IMR-90 (cell line): ENCODE measurements around the gene TMEM132A.

Experiments used
- BHLHE40 ChIP-seq: fragments of 150-350 bp; IDR thresholded peaks from 2 replicates; pipeline ENCODE4 v1.6.1; 2016; ENCODE audit warnings: mild to moderate bottlenecking, low read depth, low read length
- CEBPB ChIP-seq: IDR thresholded peaks from 2 replicates; pipeline ENCODE4 v1.6.1; 2012; ENCODE audit warnings: low read depth, low read length, improper control_type of control experiment
- CTCF ChIP-seq: conservative IDR thresholded peaks from 2 replicates; pipeline ENCODE4 v1.5.1; 2012; ENCODE audit warnings: mild to moderate bottlenecking, low read depth, low read length, improper control_type of control experiment
- ELK1 ChIP-seq: fragments of 150-350 bp; IDR thresholded peaks from 2 replicates; pipeline ENCODE4 v1.6.1; 2016; ENCODE audit warnings: low read depth, mild to moderate bottlenecking, low read length, moderate library complexity, borderline replicate concordance
- FOS ChIP-seq: fragments of 150-350 bp; IDR thresholded peaks from 2 replicates; pipeline ENCODE4 v1.6.1; 2016; ENCODE audit warnings: low read depth, low read length
- MAFK ChIP-seq: IDR thresholded peaks from 2 replicates; pipeline ENCODE4 v1.6.1; 2012; ENCODE audit warnings: low read depth, low read length, improper control_type of control experiment
- MAZ ChIP-seq: IDR thresholded peaks from 2 replicates; pipeline ENCODE4 v1.6.1; 2012; ENCODE audit warnings: low read depth, mild to moderate bottlenecking, low read length, improper control_type of control experiment, moderate library complexity, borderline replicate concordance
- MXI1 ChIP-seq: IDR thresholded peaks from 2 replicates; pipeline ENCODE4 v1.6.1; 2012; ENCODE audit warnings: low read depth, mild to moderate bottlenecking, low read length, moderate library complexity, borderline replicate concordance
- POLR2A ChIP-seq: IDR thresholded peaks from 2 replicates; pipeline ENCODE4 v1.6.1; 2012; ENCODE audit warnings: mild to moderate bottlenecking, low read depth, low read length
- RAD21 ChIP-seq: IDR thresholded peaks from 2 replicates; pipeline ENCODE4 v1.6.1; 2012; ENCODE audit warnings: low read length, improper control_type of control experiment
- RFX5 ChIP-seq: IDR thresholded peaks from 2 replicates; pipeline ENCODE4 v1.8.0; 2012; ENCODE audit warnings: low read depth, mild to moderate bottlenecking, low read length, moderate library complexity
- SMC3 ChIP-seq: fragments of 150-350 bp; IDR thresholded peaks from 2 replicates; pipeline ENCODE4 v1.6.1; 2016; ENCODE audit warnings: low read depth, mild to moderate bottlenecking, antibody characterized with exemption, low read length, moderate library complexity
- USF2 ChIP-seq: fragments of 150-350 bp; IDR thresholded peaks from 2 replicates; pipeline ENCODE4 v1.6.1; 2017; ENCODE audit warnings: mild to moderate bottlenecking, antibody characterized with exemption, low read length, low read depth

GRCh38 chr11:60918939-60919265 is 5.4 kb upstream of the TMEM132A start:
- TF ChIP-seq CTCF (no peak), BHLHE40 (no peak), MAFK (no peak), MXI1 (no peak), CEBPB (no peak), USF2 (no peak), RAD21 (no peak), POLR2A (no peak), FOS (no peak), RFX5 (no peak), MAZ (no peak), SMC3 (no peak), ELK1 (no peak)
